ENCODE measurements around the gene TTLL10. TPM values are rescaled to one million over a fixed set of nuclear protein-coding genes. Genes with fewer than 3 reads are reported as not detected.
"Not testable (repeated sequence)": the region's sequence is repeated elsewhere in the genome, so short reads cannot be mapped to it uniquely, and the experiment has no call there.

TTLL10 gene
- total RNA-seq, 1 donor from 2014 or later = 1.0 TPM

- ATAC-seq = peak; percentile 3
Measured at GRCh38 chr1:1171546-1172340, 1.9 kb upstream of the TTLL10 start.

GRCh38 chr1:1173061-1173792 lies 453 bp upstream of the TTLL10 start:
- ATAC-seq = no peak

GRCh38 chr1:1175221-1176062 lies 1.8 kb downstream of the TTLL10 start:
- no peak for ATAC-seq

- ATAC-seq = not testable (repeated sequence)
Measured at GRCh38 chr1:1176063-1176761, 2.5 kb downstream of the TTLL10 start.

- no peak for ATAC-seq
Measured at GRCh38 chr1:1176931-1177330, 3.3 kb downstream of the TTLL10 start.

- no peak for ATAC-seq
Measured at GRCh38 chr1:1177452-1178206, 3.9 kb downstream of the TTLL10 start.

GRCh38 chr1:1178794-1179331 lies 5.2 kb downstream of the TTLL10 start:
- ATAC-seq = no peak

- ATAC-seq = no peak
Measured at GRCh38 chr1:1179346-1179982, 5.8 kb downstream of the TTLL10 start.

GRCh38 chr1:1179983-1180861 lies 6.5 kb downstream of the TTLL10 start:
- ATAC-seq = no peak

GRCh38 chr1:1181129-1181937 lies 7.7 kb downstream of the TTLL10 start:
- ATAC-seq = no peak

- no peak for ATAC-seq
Measured at GRCh38 chr1:1181938-1182410, 8.3 kb downstream of the TTLL10 start.

GRCh38 chr1:1182491-1183220 lies 9.0 kb downstream of the TTLL10 start:
- no peak for ATAC-seq

- ATAC-seq = no peak
Measured at GRCh38 chr1:1183221-1183747, 9.6 kb downstream of the TTLL10 start.

GRCh38 chr1:1183833-1184775 lies 10.4 kb downstream of the TTLL10 start:
- ATAC-seq = peak; percentile 4

- ATAC-seq = no peak
Measured at GRCh38 chr1:1185101-1185765, 11.6 kb downstream of the TTLL10 start.

- ATAC-seq = no peak
Measured at GRCh38 chr1:1187938-1188337, 14.3 kb downstream of the TTLL10 start.
